Natural killer cell (primary cell): ENCODE data around the gene SPATA3. TPM values are rescaled to one million over a fixed set of nuclear protein-coding genes. Genes with fewer than 3 reads are reported as not detected.

Source experiments
- ATAC-seq, 3 donors: fragments of 150-1000 bp in 2 of 3; fragments of 200-7000 bp in 1 of 3; cut with Tn5 transposase; 1 replicate in 1 of 3; 2 replicates in 2 of 3; pipeline ENCODE4 v1.10.0; 2021; ENCODE audit warnings: mild to moderate bottlenecking in 2 of 3, moderate library complexity in 2 of 3
- DNase-seq, 2 donors: peaks; one replicate each; pipeline versions ENCODE4 v3.0.0 to v3.0.0-alpha.2; 2013 to 2021; ENCODE audit warnings: mixed read lengths in 1 of 2
- H3K27ac ChIP-seq: one replicate; pipeline ENCODE4 v1.5.1; 2013; ENCODE audit warnings: mild to moderate bottlenecking, low read length
- H3K27me3 ChIP-seq: one replicate; pipeline ENCODE4 v1.6.1; 2013; ENCODE audit warnings: low read length; ENCODE audit not compliant: control insufficient read depth, insufficient read depth
- H3K36me3 ChIP-seq: one replicate; pipeline ENCODE4 v1.6.1; 2013; ENCODE audit warnings: low read length; ENCODE audit not compliant: control insufficient read depth, insufficient read depth
- H3K4me1 ChIP-seq: one replicate; pipeline ENCODE4 v1.6.1; 2013; ENCODE audit warnings: low read length; ENCODE audit not compliant: control insufficient read depth, insufficient read depth
- H3K4me3 ChIP-seq: one replicate; pipeline ENCODE4 v1.5.1; 2013; ENCODE audit warnings: low read length
- H3K9me3 ChIP-seq: one replicate; pipeline ENCODE4 v1.6.1; 2013; ENCODE audit warnings: low read length; ENCODE audit not compliant: control insufficient read depth, insufficient read depth
- H3K27ac Mint-ChIP-seq, 2 donors: one replicate each; pipeline ENCODE4 v1.8.0; 2022; ENCODE audit warnings: mild to moderate bottlenecking in 2 of 2, mixed read lengths in 2 of 2, moderate library complexity in 1 of 2
- H3K27me3 Mint-ChIP-seq, 2 donors: one replicate each; pipeline ENCODE4 v1.8.0; 2022; ENCODE audit warnings: low read depth in 2 of 2, mixed read lengths in 2 of 2
- H3K36me3 Mint-ChIP-seq: one replicate; pipeline ENCODE4 v1.8.0; 2022; ENCODE audit warnings: mixed read lengths
- H3K4me1 Mint-ChIP-seq, 2 donors: one replicate each; pipeline ENCODE4 v1.8.0; 2022; ENCODE audit warnings: mixed read lengths in 2 of 2
- H3K4me3 Mint-ChIP-seq: one replicate; pipeline ENCODE4 v1.8.0; 2022; ENCODE audit warnings: mild to moderate bottlenecking, moderate library complexity, mixed read lengths
- H3K9me3 Mint-ChIP-seq, 2 donors: one replicate each; pipeline ENCODE4 v1.8.0; 2022; ENCODE audit warnings: mixed read lengths in 2 of 2
- WGBS: methylation state at CpG from one replicate; pipeline ENCODE4 v1.1.7; 2013; ENCODE audit warnings: missing lambda C conversion rate; ENCODE audit not compliant: insufficient coverage; 5-methylcytosine and 5-hydroxymethylcytosine counted together
- intact Hi-C: fragments of 100-400 bp; cut with micrococcal nuclease; formaldehyde crosslinking; loops from one replicate; pipeline ENCODE4 v1.14.2; 2022
- total RNA-seq, 4 donors: library from RNA; stranded (reverse); fragments of 120-200 nt in 1 of 4; gene quantifications; one replicate each; pipeline versions ENCODE4 v1.2.3 to v1.2.4, GENCODE V29; 2013 to 2022
- TF ChIP-seq, protein P1 (sequence below): fragments of 200-600 bp; IDR thresholded peaks from one replicate; pipeline ENCODE4 v1.8.0; 2022; ENCODE audit warnings: antibody characterized with exemption

Gene SPATA3
- not detected for total RNA-seq
- not detected for total RNA-seq (2013)

GRCh38 chr2:230995821-230996220, at the start of gene SPATA3:
TSS of gene SPATA3 (plus strand) at chr2:230996121. CDS start at chr2:230996234, 113 bp downstream.
- DNase-seq (no peak), ATAC-seq (no peak)
- no peak within 1 kb of the TSS for H3K4me3 Mint-ChIP-seq
- peaks cover 66 to 79% of the 10 kb centered on the region in 2 donors for H3K27me3 Mint-ChIP-seq
- no peak within 1 kb of the TSS for H3K27ac Mint-ChIP-seq
- Histone ChIP-seq H3K36me3 (no peaks in the 10 kb centered on the region), H3K4me1 (no peaks in the 10 kb centered on the region), H3K9me3 (no peaks in the 10 kb centered on the region), H3K27me3 (peaks cover 17% of the 10 kb centered on the region), H3K4me3 (no peak within 1 kb of the TSS), H3K27ac (no peak within 1 kb of the TSS)
- H3K4me1 Mint-ChIP-seq: peaks cover 6 to 7% of the 10 kb centered on the region in 2 donors
- TF ChIP-seq, protein P1, sequence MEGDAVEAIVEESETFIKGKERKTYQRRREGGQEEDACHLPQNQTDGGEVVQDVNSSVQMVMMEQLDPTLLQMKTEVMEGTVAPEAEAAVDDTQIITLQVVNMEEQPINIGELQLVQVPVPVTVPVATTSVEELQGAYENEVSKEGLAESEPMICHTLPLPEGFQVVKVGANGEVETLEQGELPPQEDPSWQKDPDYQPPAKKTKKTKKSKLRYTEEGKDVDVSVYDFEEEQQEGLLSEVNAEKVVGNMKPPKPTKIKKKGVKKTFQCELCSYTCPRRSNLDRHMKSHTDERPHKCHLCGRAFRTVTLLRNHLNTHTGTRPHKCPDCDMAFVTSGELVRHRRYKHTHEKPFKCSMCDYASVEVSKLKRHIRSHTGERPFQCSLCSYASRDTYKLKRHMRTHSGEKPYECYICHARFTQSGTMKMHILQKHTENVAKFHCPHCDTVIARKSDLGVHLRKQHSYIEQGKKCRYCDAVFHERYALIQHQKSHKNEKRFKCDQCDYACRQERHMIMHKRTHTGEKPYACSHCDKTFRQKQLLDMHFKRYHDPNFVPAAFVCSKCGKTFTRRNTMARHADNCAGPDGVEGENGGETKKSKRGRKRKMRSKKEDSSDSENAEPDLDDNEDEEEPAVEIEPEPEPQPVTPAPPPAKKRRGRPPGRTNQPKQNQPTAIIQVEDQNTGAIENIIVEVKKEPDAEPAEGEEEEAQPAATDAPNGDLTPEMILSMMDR: no peak
- intact Hi-C loops: no loop called here
- no peaks in the 10 kb centered on the region for H3K9me3 Mint-ChIP-seq
- WGBS: 90% methylated on average over 9 of the region's 9 CpGs
- H3K36me3 Mint-ChIP-seq: no peaks in the 10 kb centered on the region

DNA sequence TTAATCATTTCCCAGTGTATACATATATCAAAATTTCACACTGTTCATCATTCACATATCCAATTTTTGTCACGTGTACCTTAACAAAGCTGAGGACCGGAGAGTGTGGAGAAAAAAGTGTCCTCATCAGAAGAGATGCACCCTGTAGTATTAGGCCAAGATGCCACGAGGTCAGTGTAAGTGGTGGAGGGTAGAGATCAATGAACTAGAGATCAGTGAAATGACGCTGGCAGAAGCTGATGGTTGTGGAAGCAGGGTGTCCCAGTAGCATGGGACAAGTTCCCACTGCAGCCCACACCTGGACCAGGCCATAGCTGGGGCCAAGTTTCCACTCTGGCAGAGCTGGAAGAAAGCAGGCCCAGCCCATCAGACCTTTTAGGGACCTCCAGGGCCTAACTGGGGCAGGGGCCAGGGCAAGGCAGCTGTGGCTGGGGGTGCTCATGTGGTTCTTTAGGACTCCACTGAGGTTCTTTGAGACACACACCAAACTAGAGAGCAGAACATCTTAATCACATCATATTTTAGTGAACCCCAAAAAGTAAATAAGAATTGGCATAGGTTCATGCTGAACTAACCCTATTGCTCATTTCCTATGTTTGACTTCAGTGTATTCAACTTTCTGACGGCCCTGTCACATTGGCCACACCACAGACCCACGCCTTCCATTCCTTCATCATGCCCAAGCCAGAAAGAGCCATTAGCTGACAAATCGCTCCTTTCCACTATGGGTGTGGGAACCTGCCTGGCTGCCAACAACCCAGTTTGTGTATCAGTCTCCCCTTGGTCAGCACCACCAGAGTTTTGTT, 49.3 kb upstream of the SPATA3 start:
- no peaks in the 10 kb centered on the region for H3K9me3 Mint-ChIP-seq
- no peaks in the 10 kb centered on the region for H3K9me3 ChIP-seq
- ATAC-seq (no peak), DNase-seq (no peak)
- intact Hi-C loops: no loop called here
- H3K4me1 Mint-ChIP-seq: peaks cover 7 to 32% of the 10 kb centered on the region in 2 donors
- no peaks in the 10 kb centered on the region for H3K36me3 ChIP-seq
- H3K27me3 ChIP-seq: no peaks in the 10 kb centered on the region
- 82% methylated on average over 7 of the region's 7 CpGs for WGBS
- no peak overlapping the region for H3K4me3 ChIP-seq
- H3K4me1 ChIP-seq: peaks cover 20% of the 10 kb centered on the region
- peaks cover 16 to 24% of the 10 kb centered on the region in 2 donors for H3K27me3 Mint-ChIP-seq
- H3K27ac ChIP-seq: no peak overlapping the region
- H3K27ac Mint-ChIP-seq: no peak overlapping the region
- no peaks in the 10 kb centered on the region for H3K36me3 Mint-ChIP-seq
- no peak overlapping the region for H3K4me3 Mint-ChIP-seq
- TF ChIP-seq, protein P1: no peak

GRCh38 chr2:230947235-230947576, 48.7 kb upstream of the SPATA3 start:
- no peaks in the 10 kb centered on the region for H3K36me3 Mint-ChIP-seq
- H3K36me3 ChIP-seq: no peaks in the 10 kb centered on the region
- no peaks in the 10 kb centered on the region for H3K9me3 ChIP-seq
- TF ChIP-seq, protein P1: no peak
- no peak overlapping the region for H3K4me3 Mint-ChIP-seq
- H3K4me1 ChIP-seq: peaks cover 20% of the 10 kb centered on the region
- no peaks in the 10 kb centered on the region for H3K27me3 ChIP-seq
- no peak overlapping the region for H3K27ac ChIP-seq
- H3K27me3 Mint-ChIP-seq: peaks cover 11 to 18% of the 10 kb centered on the region in 2 donors
- no peak for ATAC-seq
- WGBS: 93% methylated on average over 3 of the region's 3 CpGs
- no peak overlapping the region for H3K4me3 ChIP-seq
- no peak overlapping the region for H3K27ac Mint-ChIP-seq
- intact Hi-C loops: no loop called here
- no peaks in the 10 kb centered on the region for H3K9me3 Mint-ChIP-seq
- H3K4me1 Mint-ChIP-seq: peaks cover 7 to 27% of the 10 kb centered on the region in 2 donors
- no peak for DNase-seq
